ENCODE measurements around the gene BAK1. TPM values are rescaled to one million over a fixed set of nuclear protein-coding genes. Genes with fewer than 3 reads are reported as not detected.
"Not testable (repeated sequence)": the region's sequence is repeated elsewhere in the genome, so short reads cannot be mapped to it uniquely, and the experiment has no call there.

BAK1 gene
- total and polyA plus RNA-seq, 12 donors, result 12.6 to 37.6 (median 18.7) TPM

GRCh38 chr6:33602180-33602579 lies 22.1 kb upstream of the BAK1 start:
- DNase-seq, result no peak
- no peak for TF ChIP-seq CTCF (IDR thresholded peaks at IDR 0.05)
- peaks cover 0 to 13% (median 0%) of the 10 kb centered on the region in 11 donors for H3K9me3 ChIP-seq
- no peaks in the 10 kb centered on the region for H3K27me3 ChIP-seq
- H3K4me3 ChIP-seq, result no peak overlapping the region
- H3K4me1 ChIP-seq, result peaks cover 0 to 18% (median 7%) of the 10 kb centered on the region in 9 donors
- intact Hi-C loops (cut with DNase I), result no loop called here
- no peaks in the 10 kb centered on the region for H3K36me3 ChIP-seq
- peak overlapping the region in 1 of 10 donors; percentile 48 for H3K27ac ChIP-seq
- 15 to 19% methylated on average over 2 of the region's 2 CpGs for WGBS, 2 donors
- ATAC-seq, result peak in 1 of 8 donors; percentile 33

GRCh38 chr6:33600761-33601160 lies 20.7 kb upstream of the BAK1 start:
- intact Hi-C loops (cut with DNase I), result no loop called here
- WGBS, 2 donors, result 90 to 94% methylated on average over 5 of the region's 6 CpGs
- Histone ChIP-seq H3K4me1 (peaks cover 0 to 18% (median 8%) of the 10 kb centered on the region in 9 donors), H3K27me3 (no peaks in the 10 kb centered on the region), H3K27ac (no peak overlapping the region), H3K4me3 (no peak overlapping the region), H3K9me3 (peaks cover 0 to 13% (median 0%) of the 10 kb centered on the region in 11 donors), H3K36me3 (no peaks in the 10 kb centered on the region)
- TF ChIP-seq CTCF (IDR thresholded peaks at IDR 0.05), result no peak
- no peak for ATAC-seq
- DNase-seq, result no peak

GRCh38 chr6:33599413-33599938 lies 19.4 kb upstream of the BAK1 start:
- TF ChIP-seq CTCF (IDR thresholded peaks at IDR 0.05), result no peak
- H3K27me3 ChIP-seq, result no peaks in the 10 kb centered on the region
- no peak overlapping the region for H3K4me3 ChIP-seq
- peak overlapping the region in 2 of 10 donors; percentile 9 to 19 for H3K27ac ChIP-seq
- H3K36me3 ChIP-seq, result no peaks in the 10 kb centered on the region
- peaks cover 0 to 18% (median 3%) of the 10 kb centered on the region in 9 donors for H3K4me1 ChIP-seq
- WGBS, 2 donors, result 66 to 75% methylated on average over 9 of the region's 9 CpGs
- peaks cover 0 to 4% (median 0%) of the 10 kb centered on the region in 11 donors for H3K9me3 ChIP-seq
- ATAC-seq, result peak in 3 of 8 donors; percentile 9 to 29 (median 14)
- DNase-seq, result no peak
- intact Hi-C loops (cut with DNase I), result loop anchor here in 1 of 10 donors (10.0 kb wide), 1 partner anchor 155 kb away; no protein-coding TSS in a partner anchor

GRCh38 chr6:33597551-33598322 lies 17.7 kb upstream of the BAK1 start:
- ATAC-seq (peak; percentile 63 to 96 (median 89)), DNase-seq (peak; percentile 66 to 69)
- TF ChIP-seq CTCF (IDR thresholded peaks at IDR 0.05), result no peak
- peak overlapping the region; percentile 38 to 79 (median 64) for H3K27ac ChIP-seq
- H3K27me3 ChIP-seq, result peaks cover 0 to 8% (median 0%) of the 10 kb centered on the region in 7 donors
- peaks cover 0 to 25% (median 7%) of the 10 kb centered on the region in 9 donors for H3K4me1 ChIP-seq
- H3K36me3 ChIP-seq, result no peaks in the 10 kb centered on the region
- intact Hi-C loops (cut with DNase I), result loop anchor here in 1 of 10 donors (10.0 kb wide), 1 partner anchor 157 kb away; no protein-coding TSS in a partner anchor
- 47 to 51% methylated on average over 4 of the region's 4 CpGs for WGBS, 2 donors
- H3K9me3 ChIP-seq, result no peaks in the 10 kb centered on the region
- H3K4me3 ChIP-seq, result no peak overlapping the region

- H3K9me3 ChIP-seq, DNase-seq, H3K4me3 ChIP-seq, H3K36me3 ChIP-seq, ATAC-seq: not testable (repeated sequence)
- WGBS, 2 donors, result 88 to 93% methylated on average over 5 of the region's 5 CpGs
- Histone ChIP-seq H3K4me1 (peaks cover 0 to 26% (median 7%) of the 10 kb centered on the region in 9 donors), H3K27ac (peak overlapping the region in 6 of 10 donors; percentile 43 to 79 (median 66)), H3K27me3 (peaks cover 0 to 11% (median 0%) of the 10 kb centered on the region in 7 donors)
- intact Hi-C loops (cut with DNase I), result loop anchor here in 1 of 10 donors (10.0 kb wide), 1 partner anchor 158 kb away; no protein-coding TSS in a partner anchor
These were observed 16.8 kb upstream of the BAK1 start for GRCh38 chr6:33596894-33597293.

Measured in heart right ventricle (tissue), 16 donors.